Stimulated activated CD8-positive, alpha-beta memory T cell treated with anti-CD3 and anti-CD28 coated beads, Interleukin-12 subunit alpha, Interleukin-12 subunit beta, amount 100 ng/mL, for 24 hours (primary cell): Measurements from ENCODE around the gene SIGLEC14.

Experiments used
- DNase-seq: peaks from one replicate; pipeline ENCODE4 v3.0.0-alpha.2; 2020; ENCODE audit errors: extremely low read depth

SIGLEC14 gene

DNA sequence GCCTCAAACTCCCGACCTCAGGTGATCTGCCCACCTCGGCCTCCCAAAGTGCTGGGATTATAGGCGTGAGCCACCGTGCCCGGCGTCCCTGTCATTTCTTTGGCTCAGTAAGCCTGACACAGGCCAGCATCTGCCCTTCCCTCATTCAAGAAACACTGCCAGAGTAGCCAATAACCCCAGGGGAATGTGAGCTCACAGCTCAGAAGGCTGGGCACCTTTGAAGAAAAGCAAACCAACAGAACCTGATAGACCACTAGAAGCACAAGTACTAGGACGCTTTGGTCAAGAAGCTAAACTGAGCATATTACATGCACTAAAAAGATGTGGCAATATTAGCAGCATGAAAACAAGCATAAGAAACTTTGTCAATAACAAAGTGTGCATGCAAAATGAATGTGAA, 30.6 kb downstream of the SIGLEC14 start:
- DNase-seq: no peak

GRCh38 chr19:51614789-51615188, 31.8 kb downstream of the SIGLEC14 start:
- DNase-seq: no peak

DNA sequence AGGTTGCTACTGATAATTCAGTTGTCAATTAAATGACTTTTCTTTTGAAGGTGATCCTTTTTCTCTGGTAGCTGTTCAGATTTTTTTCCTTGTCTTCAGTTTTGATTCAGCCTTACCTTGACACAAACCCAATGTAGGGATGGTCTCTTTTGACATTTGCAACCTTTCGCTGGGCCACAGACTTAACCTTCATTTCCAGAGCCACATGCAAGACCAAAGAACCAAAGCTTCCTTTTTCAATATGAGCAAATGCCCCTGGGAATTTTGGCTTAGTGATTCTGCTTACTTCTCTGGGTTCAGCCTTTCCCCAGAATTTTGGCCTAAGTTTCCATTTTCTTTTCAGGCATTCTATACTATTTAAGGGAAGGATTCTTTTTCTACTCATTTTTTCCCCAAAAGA, 36.0 kb downstream of the SIGLEC14 start:
- no peak for DNase-seq

GRCh38 chr19:51607920-51608562, 38.6 kb downstream of the SIGLEC14 start:
- no peak for DNase-seq

GRCh38 chr19:51607077-51607476, 39.5 kb downstream of the SIGLEC14 start:
- peak; percentile 9 for DNase-seq

- DNase-seq: no peak
Observed at GRCh38 chr19:51602189-51602854, 44.3 kb downstream of the SIGLEC14 start.

DNA sequence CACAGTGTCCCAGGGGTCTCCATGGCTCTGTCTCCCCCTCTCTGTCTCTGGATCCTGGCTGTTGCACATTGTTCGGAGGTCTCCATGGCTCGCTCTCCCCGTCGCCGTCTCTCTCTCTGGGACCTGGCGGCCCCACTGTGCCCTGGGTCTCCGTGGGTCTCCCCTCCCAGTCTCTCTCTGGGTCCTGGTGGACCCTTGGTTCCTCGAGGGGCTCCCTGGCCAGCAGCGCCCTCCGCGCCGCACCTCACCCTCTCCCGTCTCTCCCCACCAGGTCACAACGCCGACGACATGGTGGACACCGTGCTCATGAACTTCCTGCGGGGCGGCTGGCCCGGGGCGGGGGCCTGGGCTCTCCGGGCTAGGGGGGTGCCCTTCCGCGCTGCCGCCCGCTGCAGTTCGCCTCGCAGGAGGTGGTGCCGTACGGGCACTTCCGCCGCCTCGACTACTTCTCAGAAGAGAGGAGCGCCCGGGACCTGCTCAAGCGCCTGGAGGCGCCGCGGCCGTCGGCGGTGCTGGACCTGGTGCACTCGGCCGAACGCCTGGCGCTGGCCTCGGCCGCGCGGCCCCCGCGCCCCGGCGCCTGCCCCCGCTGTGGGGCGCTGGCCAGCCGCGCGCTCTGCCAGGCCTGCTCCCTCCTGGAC, 45.6 kb downstream of the SIGLEC14 start:
- no peak for DNase-seq

GRCh38 chr19:51599084-51599483, 47.5 kb downstream of the SIGLEC14 start:
- no peak for DNase-seq

- DNase-seq: no peak
Observed at GRCh38 chr19:51598159-51598915, 48.3 kb downstream of the SIGLEC14 start.

GRCh38 chr19:51595190-51596175, 51.1 kb downstream of the SIGLEC14 start:
- DNase-seq: no peak

DNA sequence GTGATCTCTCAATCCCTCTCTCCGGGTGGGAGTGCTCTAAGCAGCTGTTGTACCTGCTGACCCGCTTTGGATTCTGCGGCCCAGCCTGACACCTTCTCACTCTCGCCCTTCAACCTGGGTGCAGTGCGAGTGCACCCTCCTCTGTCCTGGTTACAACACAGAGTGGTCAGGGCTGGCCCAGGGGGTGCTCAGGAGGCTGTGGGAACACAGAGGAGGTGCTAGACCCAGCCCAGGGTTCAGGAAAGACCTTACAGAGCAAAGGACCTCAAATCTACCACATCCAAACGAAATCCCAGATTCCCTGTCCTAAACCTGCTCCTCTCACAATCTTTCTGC, 51.9 kb downstream of the SIGLEC14 start:
- no peak for DNase-seq

DNA sequence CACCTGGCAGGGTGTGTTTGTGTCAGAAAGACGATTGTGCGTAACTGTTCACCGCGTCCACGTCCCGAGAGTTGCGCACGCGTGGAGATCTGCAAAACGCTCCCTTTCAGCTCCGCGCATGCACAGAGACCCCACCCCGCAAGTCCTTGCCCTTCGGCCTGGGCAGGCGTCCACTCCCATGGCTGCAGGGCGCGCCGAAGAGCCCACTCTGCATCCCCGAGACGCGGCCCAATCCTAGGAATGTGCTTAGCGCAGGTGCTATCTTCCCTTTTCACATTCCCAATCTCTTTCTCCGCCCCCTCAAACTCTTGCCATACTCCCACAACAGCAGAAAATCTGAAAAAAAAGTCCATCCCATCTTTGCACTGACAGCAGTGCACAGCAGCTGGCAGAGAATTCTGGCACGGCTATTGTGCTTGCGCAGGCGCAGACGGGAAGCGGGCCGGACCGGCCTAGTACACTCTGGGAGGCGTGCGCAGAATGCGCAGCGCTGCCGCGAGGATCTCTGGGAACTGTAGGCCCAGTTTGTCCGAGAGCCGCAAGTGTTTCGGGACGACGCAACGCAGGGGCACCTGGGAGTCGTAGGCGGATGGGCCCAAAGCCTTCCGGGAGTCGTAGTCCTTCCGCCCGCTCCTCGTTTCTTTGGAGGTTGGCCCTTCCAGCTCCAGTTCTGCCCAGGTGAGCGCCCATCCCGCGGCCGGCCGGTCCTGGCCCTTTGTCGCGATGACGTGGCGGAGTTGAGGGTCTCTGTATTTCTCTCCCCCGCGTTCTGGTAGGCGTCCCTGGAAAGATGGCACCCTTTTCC, 52.5 kb downstream of the SIGLEC14 start:
- peak; percentile 93 for DNase-seq

GRCh38 chr19:51593138-51593890, 53.3 kb downstream of the SIGLEC14 start:
- DNase-seq: no peak
